ENCODE results near the gene SPAM1. TPM values are rescaled to one million over a fixed set of nuclear protein-coding genes. Genes with fewer than 3 reads are reported as not detected.

SPAM1 gene
- total RNA-seq, 2 experiments from 2014 or later = not detected

DNA sequence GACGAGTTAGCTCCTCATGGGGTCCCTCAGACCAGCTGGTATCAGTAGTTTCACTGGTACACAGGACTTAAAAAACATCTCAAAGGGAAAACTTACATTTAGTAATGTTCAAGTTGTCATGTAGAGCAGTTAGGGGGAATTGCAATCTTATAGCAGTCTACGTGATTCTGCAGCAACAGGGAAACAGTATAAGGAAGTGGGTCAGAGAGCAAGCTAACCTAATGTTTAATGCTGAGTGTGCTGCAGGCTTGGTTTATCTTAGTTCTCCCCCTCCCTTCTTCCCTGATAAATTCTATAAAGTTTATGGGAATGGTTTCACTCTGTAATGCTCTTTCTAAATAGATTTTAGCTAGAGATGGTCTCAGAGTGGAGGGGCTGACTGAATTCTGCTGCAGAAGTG, 11.3 kb downstream of the SPAM1 start:
- H3K27me3 Mint-ChIP-seq = peaks cover 8% of the 10 kb centered on the region
- no peaks in the 10 kb centered on the region for H3K4me1 Mint-ChIP-seq (ENCODE audit: low read depth)
- ChIA-PET POLR2A (no interaction called here), CTCF (no interaction called here)
- ATAC-seq (ENCODE audit: poor library complexity) (no peak), DNase-seq (no peak)
- no peak overlapping the region for H3K27ac Mint-ChIP-seq
- intact Hi-C loops (cut with DNase I, micrococcal nuclease) = no loop called here
- H3K36me3 Mint-ChIP-seq (ENCODE audit: low read depth) = no peaks in the 10 kb centered on the region
- Histone ChIP-seq H3K36me3 (ENCODE audit: insufficient read depth, low read length) (no peaks in the 10 kb centered on the region), H3K27me3 (ENCODE audit: control insufficient read depth in 1 of 2, insufficient read depth in 2 of 2, low read length in 2 of 2) (no peaks in the 10 kb centered on the region), H3K4me3 (ENCODE audit: low read length) (no peak overlapping the region), H3K27ac (ENCODE audit: low read depth in 1 of 2, low read length in 2 of 2) (no peak overlapping the region), H3K4me1 (ENCODE audit: insufficient read depth, low read length) (no peaks in the 10 kb centered on the region), H3K9me3 (ENCODE audit: control insufficient read depth in 1 of 2, insufficient read depth in 1 of 2, low read length in 2 of 2) (peaks cover 0 to 3% of the 10 kb centered on the region in 2 experiments)
- peaks cover 7% of the 10 kb centered on the region for H3K9me3 Mint-ChIP-seq
- H3K4me3 Mint-ChIP-seq = no peak overlapping the region
- TF ChIP-seq, protein P1, sequence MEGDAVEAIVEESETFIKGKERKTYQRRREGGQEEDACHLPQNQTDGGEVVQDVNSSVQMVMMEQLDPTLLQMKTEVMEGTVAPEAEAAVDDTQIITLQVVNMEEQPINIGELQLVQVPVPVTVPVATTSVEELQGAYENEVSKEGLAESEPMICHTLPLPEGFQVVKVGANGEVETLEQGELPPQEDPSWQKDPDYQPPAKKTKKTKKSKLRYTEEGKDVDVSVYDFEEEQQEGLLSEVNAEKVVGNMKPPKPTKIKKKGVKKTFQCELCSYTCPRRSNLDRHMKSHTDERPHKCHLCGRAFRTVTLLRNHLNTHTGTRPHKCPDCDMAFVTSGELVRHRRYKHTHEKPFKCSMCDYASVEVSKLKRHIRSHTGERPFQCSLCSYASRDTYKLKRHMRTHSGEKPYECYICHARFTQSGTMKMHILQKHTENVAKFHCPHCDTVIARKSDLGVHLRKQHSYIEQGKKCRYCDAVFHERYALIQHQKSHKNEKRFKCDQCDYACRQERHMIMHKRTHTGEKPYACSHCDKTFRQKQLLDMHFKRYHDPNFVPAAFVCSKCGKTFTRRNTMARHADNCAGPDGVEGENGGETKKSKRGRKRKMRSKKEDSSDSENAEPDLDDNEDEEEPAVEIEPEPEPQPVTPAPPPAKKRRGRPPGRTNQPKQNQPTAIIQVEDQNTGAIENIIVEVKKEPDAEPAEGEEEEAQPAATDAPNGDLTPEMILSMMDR (IDR thresholded peaks at IDR 0.05) = no peak

DNA sequence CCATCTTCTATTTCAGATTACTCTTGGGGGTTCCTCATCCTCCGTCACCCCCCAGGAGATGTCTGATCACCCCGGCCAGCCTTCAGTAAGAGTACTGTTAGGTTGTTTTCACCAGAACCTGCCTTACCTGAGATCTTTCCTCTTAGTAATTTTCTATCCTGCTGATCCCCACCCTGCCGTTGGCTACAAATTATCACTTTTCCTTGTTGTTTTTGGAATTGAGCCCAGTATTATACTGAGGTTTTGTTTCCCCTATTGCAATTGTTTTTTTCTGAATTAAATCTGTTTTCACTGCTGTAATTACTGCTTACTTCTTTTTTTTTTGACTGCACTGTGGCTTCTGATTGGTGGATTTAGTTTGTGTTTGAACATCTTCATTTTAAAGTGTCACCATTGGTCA, 14.7 kb downstream of the SPAM1 start:
- ChIA-PET POLR2A (no interaction called here), CTCF (no interaction called here)
- Mint-ChIP-seq H3K4me1 (ENCODE audit: low read depth) (no peaks in the 10 kb centered on the region), H3K9me3 (peaks cover 7% of the 10 kb centered on the region), H3K4me3 (no peak overlapping the region), H3K27ac (no peak overlapping the region), H3K27me3 (peaks cover 5% of the 10 kb centered on the region), H3K36me3 (ENCODE audit: low read depth) (no peaks in the 10 kb centered on the region)
- no peak for DNase-seq
- peaks cover 0 to 3% of the 10 kb centered on the region in 2 experiments for H3K9me3 ChIP-seq (ENCODE audit: control insufficient read depth in 1 of 2, insufficient read depth in 1 of 2, low read length in 2 of 2)
- no peak for ATAC-seq (ENCODE audit: poor library complexity)
- H3K4me3 ChIP-seq (ENCODE audit: low read length) = no peak overlapping the region
- TF ChIP-seq, protein P1 (IDR thresholded peaks at IDR 0.05) = no peak
- H3K4me1 ChIP-seq (ENCODE audit: insufficient read depth, low read length) = no peaks in the 10 kb centered on the region
- no peak overlapping the region for H3K27ac ChIP-seq (ENCODE audit: low read depth in 1 of 2, low read length in 2 of 2)
- intact Hi-C loops (cut with DNase I, micrococcal nuclease) = no loop called here
- H3K36me3 ChIP-seq (ENCODE audit: insufficient read depth, low read length) = no peaks in the 10 kb centered on the region
- H3K27me3 ChIP-seq (ENCODE audit: control insufficient read depth in 1 of 2, insufficient read depth in 2 of 2, low read length in 2 of 2) = no peaks in the 10 kb centered on the region

DNA sequence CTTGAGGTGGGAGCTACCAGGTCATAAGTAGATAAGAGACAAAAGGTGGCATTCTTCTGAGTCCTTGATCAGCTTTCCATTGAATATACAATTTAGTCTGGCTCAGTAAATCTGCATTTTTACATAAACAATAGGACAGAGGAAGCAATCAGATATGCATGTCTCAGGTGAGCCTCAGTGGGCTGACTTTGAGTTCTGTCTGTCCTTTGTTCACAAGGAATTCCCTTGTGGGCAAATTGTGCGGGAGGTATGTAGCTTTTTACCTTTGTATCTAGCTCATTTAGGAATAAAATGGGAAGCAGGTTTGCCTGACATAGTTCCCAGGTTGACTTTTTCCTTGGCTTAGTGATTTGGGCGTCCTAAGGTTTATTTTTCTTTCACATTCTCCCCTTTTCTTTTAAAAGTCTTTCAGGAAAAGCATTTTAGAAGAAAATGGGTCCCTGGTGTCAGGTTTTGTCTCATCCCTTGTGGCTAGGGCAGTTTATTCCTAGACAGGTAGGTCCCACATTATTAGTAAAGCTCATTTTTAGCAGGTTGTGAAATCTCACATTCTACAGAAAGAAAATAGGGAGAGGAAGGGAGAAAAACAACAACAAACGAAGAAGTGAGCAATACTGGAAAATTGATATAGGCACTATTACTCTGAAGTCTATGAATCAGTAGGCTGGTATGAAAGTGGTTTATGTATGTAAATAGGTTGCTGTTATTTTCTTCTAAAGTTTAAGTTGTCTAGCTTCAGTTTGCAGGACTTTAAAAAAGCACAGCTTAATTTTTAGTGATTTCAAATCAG, 16.5 kb downstream of the SPAM1 start:
- Histone ChIP-seq H3K4me3 (ENCODE audit: low read length) (no peak overlapping the region), H3K36me3 (ENCODE audit: insufficient read depth, low read length) (no peaks in the 10 kb centered on the region), H3K27me3 (ENCODE audit: control insufficient read depth in 1 of 2, insufficient read depth in 2 of 2, low read length in 2 of 2) (no peaks in the 10 kb centered on the region), H3K4me1 (ENCODE audit: insufficient read depth, low read length) (no peaks in the 10 kb centered on the region), H3K27ac (ENCODE audit: low read depth in 1 of 2, low read length in 2 of 2) (no peak overlapping the region), H3K9me3 (ENCODE audit: control insufficient read depth in 1 of 2, insufficient read depth in 1 of 2, low read length in 2 of 2) (peaks cover 0 to 3% of the 10 kb centered on the region in 2 experiments)
- peaks cover 5% of the 10 kb centered on the region for H3K27me3 Mint-ChIP-seq
- POLR2A ChIA-PET = no interaction called here
- DNase-seq (no peak), ATAC-seq (ENCODE audit: poor library complexity) (no peak)
- CTCF ChIA-PET = no interaction called here
- no peaks in the 10 kb centered on the region for H3K9me3 Mint-ChIP-seq
- no peak overlapping the region for H3K27ac Mint-ChIP-seq
- H3K4me3 Mint-ChIP-seq = no peak overlapping the region
- intact Hi-C loops (cut with DNase I, micrococcal nuclease) = no loop called here
- TF ChIP-seq, protein P1 (IDR thresholded peaks at IDR 0.05) = no peak
- H3K4me1 Mint-ChIP-seq (ENCODE audit: low read depth) = no peaks in the 10 kb centered on the region
- no peaks in the 10 kb centered on the region for H3K36me3 Mint-ChIP-seq (ENCODE audit: low read depth)
